Activated CD8-positive, alpha-beta memory T cell treated with anti-CD3 and anti-CD28 coated beads for 1 hour (primary cell): Measurements from ENCODE around the gene BIN2.
A peak's percentile ranks its signal among the peaks of the same experiment; 100 is the strongest.

ENCODE experiments used
- DNase-seq, 2 donors: peaks; one replicate each; pipeline ENCODE4 v3.0.0-alpha.2; 2020; ENCODE audit warnings: low read depth in 1 of 2; ENCODE audit errors: extremely low read depth in 1 of 2

BIN2 gene

GRCh38 chr12:51323966-51324895 lies at the start of gene BIN2:
Gene BIN2, minus strand, starts transcription at chr12:51324174. Its CDS starts 72 bp downstream, at chr12:51324102.
- peak; percentile 23 to 57 for DNase-seq

- DNase-seq: no peak
Observed at GRCh38 chr12:51373187-51373586, 49.2 kb upstream of the BIN2 start.

GRCh38 chr12:51372021-51372420 lies 48.0 kb upstream of the BIN2 start:
- DNase-seq: no peak

DNA sequence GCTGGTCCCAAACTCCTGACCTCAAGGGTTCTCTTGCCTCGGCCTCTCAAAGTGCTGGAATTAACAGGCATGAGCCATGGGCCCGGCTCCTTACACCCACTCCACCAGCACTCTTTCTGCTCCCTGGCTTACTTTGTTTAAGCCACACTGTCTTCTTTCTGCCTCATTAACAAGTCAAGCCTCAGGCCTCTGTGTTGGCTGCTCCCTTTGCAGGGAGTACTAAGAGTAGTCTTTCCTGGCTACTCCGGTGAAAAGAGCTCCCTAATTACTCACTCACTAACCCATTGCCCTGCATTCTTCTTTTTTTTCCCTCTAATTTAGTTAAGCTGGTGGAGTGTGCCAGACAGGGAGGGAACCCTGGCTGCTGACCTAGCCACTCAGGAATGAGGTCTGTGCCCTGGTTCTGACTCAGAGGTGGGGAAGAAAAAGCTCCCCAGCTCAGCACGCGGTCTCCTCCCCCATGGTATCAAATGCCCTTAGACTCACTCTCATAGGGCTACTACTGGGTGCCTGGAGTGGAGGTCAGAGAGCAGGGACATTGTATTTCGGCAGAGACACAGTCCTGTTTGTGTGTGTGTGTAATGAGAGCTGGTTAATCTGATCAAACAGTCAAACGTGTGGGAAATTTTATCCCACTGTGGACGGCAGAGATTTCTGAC lies 47.5 kb upstream of the BIN2 start:
- no peak for DNase-seq

GRCh38 chr12:51370667-51371066 lies 46.7 kb upstream of the BIN2 start:
- DNase-seq: no peak

- no peak for DNase-seq
Observed at GRCh38 chr12:51369581-51369980, 45.6 kb upstream of the BIN2 start.

DNA sequence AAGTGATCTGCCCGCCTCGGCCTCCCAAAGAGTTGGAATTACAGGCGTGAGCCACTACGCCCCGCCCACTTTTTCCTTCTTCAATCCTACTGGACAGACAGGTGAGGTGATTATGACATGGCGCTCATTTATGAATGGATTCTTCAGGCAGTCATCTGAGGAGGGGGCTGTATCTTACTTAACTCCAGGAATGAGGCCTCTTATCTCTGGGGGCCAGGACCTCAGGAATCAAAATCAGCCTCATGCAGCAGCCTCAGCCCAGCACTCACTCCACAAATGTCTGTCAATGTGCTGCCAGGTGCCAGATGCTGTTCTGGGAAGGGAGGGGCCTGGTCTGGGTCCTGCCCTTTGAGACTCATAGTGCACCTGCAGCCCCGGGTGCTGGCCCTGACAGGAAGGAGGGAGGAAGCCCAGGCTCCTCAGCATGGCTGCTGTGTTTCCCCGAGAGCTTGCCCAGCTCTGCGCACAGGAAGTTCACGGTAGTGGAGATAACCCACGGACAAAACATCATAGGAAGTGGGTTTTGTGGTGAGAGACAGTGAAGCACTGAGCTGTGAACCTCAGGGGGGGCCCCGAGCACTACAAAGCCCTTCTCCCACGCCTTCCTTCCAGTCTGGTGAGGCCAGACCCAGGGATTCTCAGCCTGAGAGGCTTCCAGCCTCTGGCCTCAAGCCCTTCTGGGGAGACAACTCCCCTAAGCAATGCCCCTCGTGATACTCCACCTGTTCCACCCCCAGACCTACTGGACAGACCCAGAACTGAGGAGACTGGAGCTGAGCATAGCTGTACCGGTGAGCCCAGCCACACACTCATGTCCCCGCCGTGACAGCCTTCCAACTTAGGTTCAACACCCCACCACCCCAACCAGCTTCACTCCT lies 44.9 kb upstream of the BIN2 start:
- DNase-seq: peak; percentile 66 to 86

DNA sequence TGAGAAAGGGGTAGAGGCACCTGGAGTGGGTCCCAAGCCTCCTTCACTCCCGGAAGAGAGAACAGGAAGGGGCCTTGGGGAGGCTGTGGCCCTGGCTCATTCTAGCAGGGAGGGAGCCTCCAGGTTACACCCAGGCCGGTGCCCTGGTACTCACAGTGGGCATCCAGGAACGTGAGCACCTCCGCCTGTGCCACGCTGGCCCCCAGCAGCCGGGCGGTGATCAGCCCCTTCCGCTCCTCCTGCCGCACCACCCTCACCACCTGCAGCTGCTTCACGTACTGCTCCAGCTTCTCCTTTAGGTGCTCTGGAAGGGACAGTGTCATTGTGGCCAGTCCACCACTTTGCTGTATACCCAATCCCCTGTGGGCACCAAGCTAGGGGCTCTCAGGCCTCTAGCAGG lies 41.3 kb upstream of the BIN2 start:
- no peak for DNase-seq

GRCh38 chr12:51364001-51364400 lies 40.0 kb upstream of the BIN2 start:
- DNase-seq: no peak

- no peak for DNase-seq
Observed at GRCh38 chr12:51362747-51363342, 38.9 kb upstream of the BIN2 start.

GRCh38 chr12:51362307-51362706 lies 38.3 kb upstream of the BIN2 start:
- DNase-seq: no peak

GRCh38 chr12:51361161-51362016 lies 37.4 kb upstream of the BIN2 start:
- no peak for DNase-seq

GRCh38 chr12:51360315-51360714 lies 36.3 kb upstream of the BIN2 start:
- DNase-seq: no peak

GRCh38 chr12:51359851-51360250 lies 35.9 kb upstream of the BIN2 start:
- DNase-seq: no peak

DNA sequence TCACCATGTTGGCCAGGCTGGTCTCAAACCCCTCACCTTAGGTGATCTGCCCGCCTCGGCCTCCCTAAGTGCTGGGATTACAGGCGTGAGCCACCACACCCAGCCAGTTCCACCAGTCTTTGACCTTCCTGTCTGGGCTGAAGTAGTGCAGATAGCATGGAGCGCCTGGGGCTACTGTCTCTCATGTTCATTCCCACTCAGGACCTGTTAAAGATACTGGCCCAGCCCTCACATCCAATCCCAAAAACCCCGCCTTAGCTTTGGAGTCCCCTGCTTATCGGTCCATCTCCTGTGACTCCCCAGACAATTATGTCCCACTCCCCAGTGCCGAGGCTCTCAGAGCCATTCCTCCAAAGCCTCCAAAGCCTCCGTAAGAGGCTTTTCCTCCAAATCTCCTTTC lies 34.5 kb upstream of the BIN2 start:
- no peak for DNase-seq

GRCh38 chr12:51357374-51358047 lies 33.5 kb upstream of the BIN2 start:
- DNase-seq: no peak

DNA sequence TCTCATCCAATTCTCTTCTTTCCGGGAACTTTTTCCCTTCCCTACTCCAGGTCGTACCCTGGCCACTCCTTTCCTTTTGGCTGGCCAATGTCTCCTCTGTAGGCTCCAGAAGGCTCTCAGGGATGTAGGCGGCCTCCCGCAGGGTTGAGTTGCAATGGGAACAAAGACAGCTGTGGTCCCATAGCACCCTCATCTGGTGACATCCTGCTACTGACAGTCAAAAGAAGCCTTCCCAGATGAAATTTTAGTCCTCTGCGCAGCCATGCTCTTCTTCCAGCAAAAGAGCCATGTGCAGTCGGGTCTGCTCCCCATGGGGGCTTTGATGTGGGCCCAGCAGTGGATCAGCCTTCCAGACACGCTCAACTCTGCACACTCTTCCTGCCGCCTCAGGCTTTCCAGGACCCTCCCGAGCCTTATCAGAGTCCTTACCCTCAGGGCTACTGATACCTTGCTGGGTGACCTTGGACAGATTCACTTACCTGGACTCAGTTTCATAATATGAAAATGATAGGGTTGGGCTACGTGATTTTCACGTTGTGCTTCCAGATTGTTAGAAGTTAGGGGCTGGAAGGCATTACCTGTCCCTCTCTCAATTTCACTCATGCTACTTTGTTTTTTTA lies 28.0 kb upstream of the BIN2 start:
- DNase-seq: no peak

- DNase-seq: no peak
Observed at GRCh38 chr12:51349026-51349425, 25.1 kb upstream of the BIN2 start.

GRCh38 chr12:51348116-51348515 lies 24.1 kb upstream of the BIN2 start:
- DNase-seq: no peak
